Cardiac muscle cell (in vitro differentiated cells and primary cell): ENCODE data around the gene RBM19. TPM values are rescaled to one million over a fixed set of nuclear protein-coding genes. Genes with fewer than 3 reads are reported as not detected.

Experiments used
- DNase-seq, 2 donors: peaks; one replicate each; pipeline versions ENCODE4 v3.0.0 to v3.0.0-alpha.2; 2010 to 2017; ENCODE audit warnings: low read depth in 1 of 2, low spot score in 1 of 2
- H3K27ac ChIP-seq: fragments of 200-600 bp; sonication (generic); 2 replicates; pipeline ENCODE4 v1.5.1; 2016
- H3K27me3 ChIP-seq: fragments of 200-600 bp; sonication (generic); 2 replicates; pipeline ENCODE4 v1.6.0; 2016; ENCODE audit warnings: control low read depth
- H3K36me3 ChIP-seq: fragments of 200-600 bp; sonication (generic); 2 replicates; pipeline ENCODE4 v1.5.1; 2016; ENCODE audit warnings: control low read depth
- H3K4me1 ChIP-seq: fragments of 200-600 bp; sonication (generic); 2 replicates; pipeline ENCODE4 v1.8.1; 2017; ENCODE audit warnings: low read depth, mild to moderate bottlenecking, mixed run types
- H3K4me3 ChIP-seq: fragments of 200-600 bp; sonication (generic); 2 replicates; pipeline ENCODE4 v1.5.1; 2016; ENCODE audit warnings: mild to moderate bottlenecking
- H3K9me3 ChIP-seq: fragments of 200-600 bp; sonication (generic); 2 replicates; pipeline ENCODE4 v1.5.1; 2017; ENCODE audit warnings: low read depth, mild to moderate bottlenecking, control low read depth
- polyA plus RNA-seq: library from polyadenylated mRNA; unstranded; fragments of >200 nt; fragmentation: Nextera tagmentation; extraction: Ambion mirVana; gene quantifications from 2 replicates; pipeline ENCODE4 v1.2.1, GENCODE V29; 2016
- total RNA-seq: library from RNA; depleted of rRNA; stranded (reverse); fragments of >200 nt; gene quantifications from 2 replicates; pipeline ENCODE4 v1.2.3, GENCODE V29; 2016
- TF ChIP-seq, protein P1 (sequence below): IDR thresholded peaks from 2 replicates; pipeline ENCODE4 v1.5.1; 2012; ENCODE audit warnings: low read depth, mild to moderate bottlenecking, low read length

Gene RBM19
- total and polyA plus RNA-seq, 2 experiments from 2014 or later: 28.1 to 31.0 TPM

DNA sequence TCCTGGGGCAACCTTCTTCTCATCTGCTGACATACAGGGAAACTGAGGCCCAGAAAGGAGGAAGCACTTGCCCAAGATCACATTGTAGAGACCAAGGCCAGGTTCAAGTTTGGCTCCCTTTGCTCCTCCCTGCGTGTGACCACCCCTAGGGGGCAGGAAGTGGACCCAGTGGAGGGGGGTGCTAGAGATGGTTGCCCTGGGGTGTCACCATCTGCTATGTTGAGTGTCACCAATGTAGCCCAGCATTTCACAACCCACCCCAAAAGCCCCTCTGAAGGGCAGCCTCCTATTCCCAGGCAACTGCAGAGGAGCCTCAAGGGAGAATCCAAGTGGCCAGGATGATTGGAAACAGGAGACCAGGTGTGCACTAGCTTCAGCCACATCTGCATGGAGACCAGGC lies 12.0 kb upstream of the RBM19 start:
- TF ChIP-seq, protein P1, sequence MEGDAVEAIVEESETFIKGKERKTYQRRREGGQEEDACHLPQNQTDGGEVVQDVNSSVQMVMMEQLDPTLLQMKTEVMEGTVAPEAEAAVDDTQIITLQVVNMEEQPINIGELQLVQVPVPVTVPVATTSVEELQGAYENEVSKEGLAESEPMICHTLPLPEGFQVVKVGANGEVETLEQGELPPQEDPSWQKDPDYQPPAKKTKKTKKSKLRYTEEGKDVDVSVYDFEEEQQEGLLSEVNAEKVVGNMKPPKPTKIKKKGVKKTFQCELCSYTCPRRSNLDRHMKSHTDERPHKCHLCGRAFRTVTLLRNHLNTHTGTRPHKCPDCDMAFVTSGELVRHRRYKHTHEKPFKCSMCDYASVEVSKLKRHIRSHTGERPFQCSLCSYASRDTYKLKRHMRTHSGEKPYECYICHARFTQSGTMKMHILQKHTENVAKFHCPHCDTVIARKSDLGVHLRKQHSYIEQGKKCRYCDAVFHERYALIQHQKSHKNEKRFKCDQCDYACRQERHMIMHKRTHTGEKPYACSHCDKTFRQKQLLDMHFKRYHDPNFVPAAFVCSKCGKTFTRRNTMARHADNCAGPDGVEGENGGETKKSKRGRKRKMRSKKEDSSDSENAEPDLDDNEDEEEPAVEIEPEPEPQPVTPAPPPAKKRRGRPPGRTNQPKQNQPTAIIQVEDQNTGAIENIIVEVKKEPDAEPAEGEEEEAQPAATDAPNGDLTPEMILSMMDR: no peak
- Histone ChIP-seq H3K4me1 (no peaks in the 10 kb centered on the region), H3K36me3 (no peaks in the 10 kb centered on the region), H3K27me3 (peaks cover 57% of the 10 kb centered on the region), H3K9me3 (no peaks in the 10 kb centered on the region), H3K4me3 (no peak overlapping the region), H3K27ac (no peak overlapping the region)
- DNase-seq: no peak

DNA sequence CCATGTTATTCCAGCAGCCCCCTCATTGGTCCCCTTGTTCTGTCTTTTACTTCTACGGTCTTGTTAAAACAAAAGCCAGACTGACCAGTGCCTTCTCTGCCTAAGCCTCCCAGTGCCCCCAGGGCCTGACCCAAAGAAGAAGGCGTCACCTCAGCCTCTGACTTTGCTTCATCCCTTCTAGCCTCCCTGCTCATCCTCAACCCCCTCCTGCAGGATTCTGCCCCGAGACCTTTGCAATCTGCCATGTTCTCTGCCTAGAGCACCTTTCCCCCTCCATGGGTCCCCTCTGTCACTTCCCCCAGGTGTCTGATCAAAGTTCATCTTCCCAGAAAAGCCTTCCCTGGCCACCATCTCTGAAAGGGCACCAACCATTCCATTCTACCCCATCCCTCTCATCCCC lies 7.9 kb upstream of the RBM19 start:
- Histone ChIP-seq H3K36me3 (no peaks in the 10 kb centered on the region), H3K9me3 (no peaks in the 10 kb centered on the region), H3K27me3 (peaks cover 69% of the 10 kb centered on the region), H3K4me1 (no peaks in the 10 kb centered on the region), H3K4me3 (no peak overlapping the region), H3K27ac (no peak overlapping the region)
- TF ChIP-seq, protein P1: no peak
- DNase-seq: no peak

DNA sequence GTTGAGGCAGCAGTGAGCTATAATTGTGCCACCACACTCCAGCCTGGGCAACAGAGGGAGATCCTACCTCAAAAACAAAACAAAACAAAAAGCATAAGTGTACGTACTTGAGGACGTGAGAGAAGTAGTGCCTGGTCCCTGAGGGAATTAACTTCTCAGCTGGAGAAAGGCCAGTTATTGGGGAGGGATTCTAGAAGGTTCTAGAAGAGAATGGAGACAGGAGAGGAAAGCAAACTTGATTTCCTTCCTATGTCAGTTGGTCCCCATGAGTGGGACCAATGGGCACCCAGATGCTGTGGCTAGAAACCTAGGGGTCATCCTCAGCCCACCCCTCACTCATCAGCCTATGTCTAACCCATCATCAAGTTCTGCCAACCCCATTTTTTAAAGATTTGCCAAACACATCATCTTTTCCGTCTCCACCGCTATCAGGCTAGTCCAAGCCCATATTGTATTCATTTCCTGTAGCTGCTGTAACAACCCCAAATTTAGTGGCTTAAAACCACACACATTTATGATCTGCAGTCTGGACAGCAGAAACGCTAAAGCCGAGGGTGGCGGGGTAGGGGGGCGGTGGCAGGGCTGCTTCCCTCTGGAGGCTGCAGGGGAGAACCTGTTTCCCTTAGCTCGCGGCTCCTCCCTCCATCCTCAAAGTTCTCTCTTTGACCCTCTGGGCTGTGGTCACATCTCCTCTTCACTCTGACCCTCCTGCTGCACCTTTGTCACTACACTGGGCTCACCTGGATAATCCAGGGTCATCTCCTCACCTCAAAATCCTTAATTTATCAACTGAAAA lies 7.2 kb upstream of the RBM19 start:
- DNase-seq: no peak
- H3K27me3 ChIP-seq: peaks cover 69% of the 10 kb centered on the region
- H3K9me3 ChIP-seq: no peaks in the 10 kb centered on the region
- TF ChIP-seq, protein P1: no peak
- H3K4me3 ChIP-seq: no peak overlapping the region
- H3K4me1 ChIP-seq: no peaks in the 10 kb centered on the region
- no peaks in the 10 kb centered on the region for H3K36me3 ChIP-seq
- H3K27ac ChIP-seq: no peak overlapping the region

DNA sequence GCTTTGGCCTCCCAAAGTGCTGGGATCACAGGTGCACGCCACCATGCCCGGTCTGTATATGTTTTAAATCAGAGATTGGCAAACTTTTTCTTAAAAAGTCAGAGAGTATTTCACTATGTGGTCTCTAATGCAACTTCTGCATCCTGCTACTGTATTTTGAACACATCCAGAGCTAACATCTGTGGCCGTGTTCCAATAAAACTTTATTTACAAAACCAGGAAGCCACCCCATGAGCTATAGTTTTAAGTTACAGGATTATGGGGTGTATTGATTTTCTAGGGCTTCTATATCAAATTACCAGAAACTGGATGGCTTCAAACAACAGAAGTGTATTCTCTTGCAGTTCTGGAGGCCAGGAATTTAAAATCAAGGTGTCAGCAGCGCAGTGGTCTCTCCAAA lies 5.3 kb upstream of the RBM19 start:
- H3K27ac ChIP-seq: no peak overlapping the region
- no peaks in the 10 kb centered on the region for H3K4me1 ChIP-seq
- H3K4me3 ChIP-seq: no peak overlapping the region
- H3K36me3 ChIP-seq: no peaks in the 10 kb centered on the region
- H3K9me3 ChIP-seq: no peaks in the 10 kb centered on the region
- H3K27me3 ChIP-seq: peaks cover 51% of the 10 kb centered on the region
- TF ChIP-seq, protein P1: no peak
- DNase-seq: no peak

DNA sequence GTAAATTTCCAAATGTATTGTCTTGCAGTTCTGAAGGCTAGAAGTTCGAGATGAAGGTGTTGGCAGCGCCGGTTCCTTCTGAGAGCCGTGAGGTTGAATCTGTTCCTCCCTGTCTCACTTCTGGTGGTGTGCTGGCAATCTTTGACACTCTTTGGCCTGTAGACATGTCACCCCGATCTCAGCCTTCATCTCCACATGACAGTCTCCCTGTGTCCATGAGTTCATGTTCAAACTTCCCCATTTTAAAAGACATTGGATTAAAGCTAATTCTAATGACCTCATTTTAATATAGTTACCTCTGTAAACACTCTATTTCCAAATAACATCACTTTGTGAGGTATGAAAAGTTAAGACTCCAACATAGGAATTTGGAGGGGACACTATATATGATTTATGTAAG lies 4.1 kb upstream of the RBM19 start:
- H3K36me3 ChIP-seq: no peaks in the 10 kb centered on the region
- DNase-seq: no peak
- peaks cover 3% of the 10 kb centered on the region for H3K4me1 ChIP-seq
- TF ChIP-seq, protein P1: no peak
- no peaks in the 10 kb centered on the region for H3K9me3 ChIP-seq
- no peak overlapping the region for H3K4me3 ChIP-seq
- H3K27me3 ChIP-seq: peaks cover 45% of the 10 kb centered on the region
- H3K27ac ChIP-seq: no peak overlapping the region
